IMR-90 (cell line): ENCODE data around the gene XPR1. TPM values are rescaled to one million over a fixed set of nuclear protein-coding genes. Genes with fewer than 3 reads are reported as not detected.
"Not testable (repeated sequence)": the region's sequence is repeated elsewhere in the genome, so short reads cannot be mapped to it uniquely, and the experiment has no call there.

ENCODE experiments used
- ATAC-seq: fragments of 200-7000 bp; cut with Tn5 transposase; 2 replicates; pipeline ENCODE4 v1.9.1; 2020; ENCODE audit warnings: low read depth, mild to moderate bottlenecking, moderate library complexity
- BruUV-seq: library from RNA; stranded (reverse); fragments of 400-500 nt; replicated peaks from 2 replicates; lab custom pipeline; 2021; lab: Mats Ljungman, UMichigan
- CTCF ChIA-PET: fragments of 300-600 bp; formaldehyde crosslinking; extraction: SDS; loops from one replicate; lab custom pipeline; 2021; ENCODE audit warnings: antibody characterized with exemption; lab: Yijun Ruan, JAX
- POLR2A ChIA-PET: fragments of 300-600 bp; sonication (Branson Sonifier 250); formaldehyde crosslinking; loops from one replicate; lab custom pipeline; 2022; ENCODE audit warnings: antibody characterized with exemption; ENCODE audit not compliant: unreplicated experiment; lab: Charles Lee
- DNase-seq: peaks from one replicate; pipeline ENCODE4 v3.0.0; 2013
- H2AFZ ChIP-seq: replicated peaks from 2 replicates; pipeline ENCODE3; 2013; ENCODE audit warnings: low read length, mild to moderate bottlenecking; ENCODE audit not compliant: poor library complexity
- H2AK5ac ChIP-seq: 2 replicates; pipeline ENCODE4 v1.6.1; 2013; ENCODE audit warnings: low read depth, low read length, inconsistent platforms
- H2AK9ac ChIP-seq: replicated peaks from 2 replicates; pipeline ENCODE3; 2013; ENCODE audit warnings: mild to moderate bottlenecking, low read depth, low read length, moderate library complexity; ENCODE audit not compliant: poor library complexity
- H2BK120ac ChIP-seq: 2 replicates; pipeline ENCODE4 v1.6.1; 2013; ENCODE audit warnings: low read depth, low read length, inconsistent platforms
- H2BK15ac ChIP-seq: 3 replicates; pipeline ENCODE4 v1.6.1; 2013; ENCODE audit warnings: low read depth, low read length, inconsistent platforms
- H2BK20ac ChIP-seq: 2 replicates; pipeline ENCODE4 v1.6.1; 2013; ENCODE audit warnings: low read depth, mild to moderate bottlenecking, inconsistent platforms, low read length, moderate library complexity
- H2BK5ac ChIP-seq: 2 replicates; pipeline ENCODE4 v1.6.1; 2013; ENCODE audit warnings: mild to moderate bottlenecking, low read depth, low read length, inconsistent platforms; ENCODE audit not compliant: poor library complexity, severe bottlenecking
- H3K14ac ChIP-seq: replicated peaks from 2 replicates; pipeline ENCODE4 v1.6.1; 2013; ENCODE audit warnings: low read depth, low read length, inconsistent platforms
- H3K18ac ChIP-seq: 2 replicates; pipeline ENCODE4 v1.6.1; 2013; ENCODE audit warnings: low read depth, low read length, control low read depth
- H3K23ac ChIP-seq: 2 replicates; pipeline ENCODE4 v1.6.1; 2013; ENCODE audit warnings: low read depth, low read length, inconsistent platforms
- H3K27ac ChIP-seq: 2 replicates; pipeline ENCODE4 v1.5.1; 2013; ENCODE audit warnings: mild to moderate bottlenecking, control low read depth, low read length; ENCODE audit not compliant: insufficient read depth
- H3K27me3 ChIP-seq: 2 replicates; pipeline ENCODE4 v1.6.1; 2013; ENCODE audit warnings: low read length; ENCODE audit not compliant: control insufficient read depth, insufficient read depth
- H3K36me3 ChIP-seq: 2 replicates; pipeline ENCODE4 v1.6.1; 2013; ENCODE audit warnings: low read length, mixed read lengths; ENCODE audit not compliant: control insufficient read depth, insufficient read depth
- H3K4ac ChIP-seq: 2 replicates; pipeline ENCODE4 v1.6.1; 2013; ENCODE audit warnings: low read depth, low read length, inconsistent platforms
- H3K4me1 ChIP-seq: 2 replicates; pipeline ENCODE4 v1.6.1; 2013; ENCODE audit warnings: low read length, mixed read lengths; ENCODE audit not compliant: control insufficient read depth, insufficient read depth
- H3K4me2 ChIP-seq: 2 replicates; pipeline ENCODE4 v1.6.1; 2013; ENCODE audit warnings: low read depth, mild to moderate bottlenecking, control low read depth, low read length, moderate library complexity
- H3K4me3 ChIP-seq: 2 replicates; pipeline ENCODE4 v1.5.1; 2013; ENCODE audit warnings: low read depth, mild to moderate bottlenecking, control low read depth, low read length, moderate library complexity; ENCODE audit not compliant: insufficient read depth
- H3K56ac ChIP-seq: 2 replicates; pipeline ENCODE4 v1.6.1; 2013; ENCODE audit warnings: low read length, inconsistent platforms; ENCODE audit not compliant: insufficient read depth; ENCODE audit errors: extremely low read depth
- H3K79me1 ChIP-seq, 2 experiments: 2 replicates each; pipeline ENCODE4 v1.6.1; 2013; ENCODE audit warnings: low read length in 2 of 2, inconsistent platforms in 1 of 2, low read depth in 1 of 2
- H3K9ac ChIP-seq: 2 replicates; pipeline ENCODE4 v1.6.1; 2013; ENCODE audit warnings: low read depth, low read length, control low read depth
- H3K9me1 ChIP-seq: 2 replicates; pipeline ENCODE4 v1.6.1; 2013; ENCODE audit warnings: low read length, inconsistent platforms; ENCODE audit not compliant: insufficient read depth
- H3K9me3 ChIP-seq: 2 replicates; pipeline ENCODE4 v1.6.1; 2013; ENCODE audit warnings: low read length; ENCODE audit not compliant: control insufficient read depth, insufficient read depth
- H4K20me1 ChIP-seq: 2 replicates; pipeline ENCODE4 v1.6.1; 2013; ENCODE audit warnings: low read length, inconsistent platforms; ENCODE audit not compliant: insufficient read depth
- H4K5ac ChIP-seq: 2 replicates; pipeline ENCODE4 v1.6.1; 2013; ENCODE audit warnings: mild to moderate bottlenecking, low read depth, low read length, control low read depth
- H4K8ac ChIP-seq, 2 experiments: 2 replicates each; pipeline ENCODE4 v1.6.1; 2013; ENCODE audit warnings: low read depth in 2 of 2, low read length in 2 of 2, control low read depth in 1 of 2, inconsistent platforms in 1 of 2
- H4K91ac ChIP-seq: 2 replicates; pipeline ENCODE4 v1.6.1; 2013; ENCODE audit warnings: low read depth, low read length, inconsistent platforms; ENCODE audit not compliant: insufficient read depth
- CHD1 ChIP-seq: IDR thresholded peaks from 2 replicates; pipeline ENCODE4 v1.6.1; 2012; ENCODE audit warnings: low read depth, low read length, improper control_type of control experiment
- MAFK ChIP-seq: IDR thresholded peaks from 2 replicates; pipeline ENCODE4 v1.6.1; 2012; ENCODE audit warnings: low read depth, low read length, improper control_type of control experiment
- WGBS, 2 experiments: methylation state at CpG; one replicate each; pipeline versions ENCODE4 v1.1.5 to v1.1.7; 2013; ENCODE audit warnings: missing lambda C conversion rate in 2 of 2; ENCODE audit not compliant: insufficient read length in 1 of 2; ENCODE audit errors: extremely low coverage in 2 of 2; 5-methylcytosine and 5-hydroxymethylcytosine counted together
- dilution Hi-C: fragments of 300-500 bp; cut with HindIII; formaldehyde crosslinking; loops from one replicate; pipeline ENCODE4 v1.14.3; 2018; ENCODE audit warnings: low sequenced_read_pairs; ENCODE audit not compliant: unreplicated experiment
- in situ Hi-C: fragments of 300-500 bp; cut with MboI; formaldehyde crosslinking; loops from 3 replicates; pipeline ENCODE4 v1.14.3; 2019; ENCODE audit warnings: low sequenced_read_pairs, inconsistent platforms, mixed read lengths
- intact Hi-C: fragments of 100-400 bp; cut with micrococcal nuclease; formaldehyde crosslinking; loops from 2 replicates; pipeline ENCODE4 v1.10.0; 2022
- polyA plus RNA-seq, 3 experiments: library from polyadenylated mRNA; depleted of rRNA; stranded (reverse); fragments of >200 nt; gene quantifications; 2 replicates each; pipeline ENCODE4 v1.2.3, GENCODE V29; 2012; ENCODE audit warnings: low replicate concordance in 1 of 3
- total RNA-seq: library from RNA; depleted of rRNA; stranded (reverse); fragments of >200 nt; gene quantifications from 2 replicates; pipeline ENCODE4 v1.2.3, GENCODE V29; 2012

The XPR1 gene
- total and polyA plus RNA-seq, 2 of the 4 experiments (the other 2 are of a cell fraction): 11.8 to 25.1 TPM

GRCh38 chr1:180789460-180789859 lies 157.6 kb downstream of the XPR1 start:
- POLR2A ChIA-PET: no interaction called here
- Histone ChIP-seq H2BK15ac (no peak overlapping the region), H3K79me1 (peaks cover 5 to 27% of the 10 kb centered on the region in 2 experiments; a peak in 3 of 4 replicates), H4K20me1 (0 out of 2 replicates have a peak, but pooled peaks cover 2% of the 10 kb centered on the region), H3K9me3 (no peaks in the 10 kb centered on the region), H2AFZ (no peak overlapping the region), H3K27ac (no peak overlapping the region), H4K91ac (no peak overlapping the region), H2AK9ac (no peak overlapping the region), H2BK5ac (no peak overlapping the region), H3K23ac (no peak overlapping the region), H3K14ac (no peak overlapping the region), H2BK20ac (no peak overlapping the region), H4K5ac (no peak overlapping the region), H3K4ac (no peak overlapping the region), H3K56ac (no peak overlapping the region), H3K9ac (no peak overlapping the region), H2AK5ac (no peak overlapping the region), H3K9me1 (peaks cover 2% of the 10 kb centered on the region; the same call in 1 of the 2 replicates), H3K18ac (no peak overlapping the region), H3K27me3 (no peaks in the 10 kb centered on the region), H3K4me2 (no peak overlapping the region), H3K36me3 (0 out of 2 replicates have a peak, but pooled peaks cover 1% of the 10 kb centered on the region), H4K8ac (no peak overlapping the region), H2BK120ac (no peak overlapping the region), H3K4me1 (peaks cover 4% of the 10 kb centered on the region), H3K4me3 (no peak overlapping the region)
- TF ChIP-seq CHD1 (no peak), MAFK (no peak)
- CTCF ChIA-PET: interaction anchor here (1.0 kb wide), 1 partner anchor 73 kb away, joined by 5 read pairs; no protein-coding TSS in a partner anchor
- no TSS peak for BruUV-seq
- no peak for ATAC-seq
- DNase-seq: no peak
- dilution Hi-C loops: no loop called here
- in situ Hi-C loops: no loop called here
- intact Hi-C loops: no loop called here

- H3K4ac ChIP-seq, H3K4me3 ChIP-seq, H2AK5ac ChIP-seq, H4K5ac ChIP-seq, H2BK5ac ChIP-seq, H3K9me3 ChIP-seq, H2BK120ac ChIP-seq, H3K27ac ChIP-seq, H3K14ac ChIP-seq, H3K4me1 ChIP-seq, in situ Hi-C loops, BruUV-seq, H3K27me3 ChIP-seq, H2AK9ac ChIP-seq, intact Hi-C loops, H4K91ac ChIP-seq, POLR2A ChIA-PET, H2BK15ac ChIP-seq, DNase-seq, H3K9ac ChIP-seq, H3K23ac ChIP-seq, ATAC-seq, H3K56ac ChIP-seq, H3K18ac ChIP-seq, dilution Hi-C loops, H4K20me1 ChIP-seq, H3K36me3 ChIP-seq, H3K9me1 ChIP-seq, H2AFZ ChIP-seq, H3K4me2 ChIP-seq, H2BK20ac ChIP-seq, H4K8ac ChIP-seq: not testable (repeated sequence)
- peaks cover 5 to 21% of the 10 kb centered on the region in 2 experiments; a peak in 3 of 4 replicates for H3K79me1 ChIP-seq
- no CpG with 5 or more reads among the region's 2 CpGs for WGBS, 2 experiments
- CTCF ChIA-PET: interaction anchor here (1.3 kb wide), 1 partner anchor 12 kb away, joined by 3 read pairs; no protein-coding TSS in a partner anchor
These were observed 159.3 kb downstream of the XPR1 start for GRCh38 chr1:180791152-180791551.
